PC-3 (cell line): ENCODE results near the gene NRAP. TPM values are rescaled to one million over a fixed set of nuclear protein-coding genes. Genes with fewer than 3 reads are reported as not detected.

Source experiments
- ATAC-seq: fragments of 200-7000 bp; cut with Tn5 transposase; 2 replicates; pipeline ENCODE4 v1.9.1; 2020; ENCODE audit warnings: mild to moderate bottlenecking, moderate library complexity
- BruUV-seq: library from RNA; stranded (reverse); fragments of 400-500 nt; replicated peaks from 2 replicates; lab custom pipeline; 2021; lab: Mats Ljungman, UMichigan
- CTCF ChIA-PET: fragments of 300-600 bp; sonication (Branson Sonifier 250); formaldehyde crosslinking; loops from one replicate; lab custom pipeline; 2022; ENCODE audit warnings: antibody characterized with exemption; lab: Charles Lee
- POLR2A ChIA-PET: fragments of 300-600 bp; sonication (Branson Sonifier 250); formaldehyde crosslinking; loops from one replicate; lab custom pipeline; 2022; ENCODE audit warnings: antibody characterized with exemption; ENCODE audit not compliant: unreplicated experiment; lab: Charles Lee
- DNase-seq: peaks from one replicate; pipeline ENCODE4 v3.0.0-alpha.2; 2015
- H2AFZ ChIP-seq: fragments of 300-600 bp; sonication (generic); 2 replicates; pipeline ENCODE4 v1.6.0; 2016; ENCODE audit warnings: antibody characterized with exemption, low read length
- H3F3A ChIP-seq: fragments of 300-600 bp; sonication (generic); one replicate; pipeline ENCODE4 v1.6.0; 2017; ENCODE audit warnings: antibody characterized with exemption, low read length, control low read depth, mild to moderate bottlenecking; ENCODE audit not compliant: unreplicated experiment
- H3K27ac ChIP-seq: fragments of 300-600 bp; sonication (generic); 2 replicates; pipeline ENCODE4 v1.5.1; 2016; ENCODE audit warnings: mild to moderate bottlenecking, low read length
- H3K27me3 ChIP-seq: fragments of 300-600 bp; sonication (generic); 2 replicates; pipeline ENCODE4 v1.6.1; 2016; ENCODE audit warnings: low read length, mixed read lengths
- H3K36me3 ChIP-seq: fragments of 300-600 bp; sonication (generic); 2 replicates; pipeline ENCODE4 v1.6.1; 2016; ENCODE audit warnings: low read depth, mixed run types, low read length, mixed read lengths
- H3K4me1 ChIP-seq: fragments of 300-600 bp; sonication (generic); 2 replicates; pipeline ENCODE4 v1.5.1; 2016; ENCODE audit warnings: low read length; ENCODE audit not compliant: insufficient read depth
- H3K4me2 ChIP-seq: fragments of 300-600 bp; sonication (generic); 2 replicates; pipeline ENCODE4 v1.6.0; 2016; ENCODE audit warnings: low read length
- H3K4me3 ChIP-seq: fragments of 300-600 bp; sonication (generic); 2 replicates; pipeline ENCODE4 v1.5.1; 2016; ENCODE audit warnings: mild to moderate bottlenecking, low read length, mixed read lengths
- H3K79me2 ChIP-seq: fragments of 300-600 bp; sonication (generic); 2 replicates; pipeline ENCODE4 v1.6.1; 2017; ENCODE audit warnings: low read length, mixed read lengths
- H3K9ac ChIP-seq: fragments of 300-600 bp; sonication (generic); 2 replicates; pipeline ENCODE4 v1.6.0; 2016; ENCODE audit warnings: mild to moderate bottlenecking, low read length
- H3K9me2 ChIP-seq: fragments of 300-600 bp; sonication (generic); replicated peaks from 2 replicates; pipeline ENCODE4 v1.6.1; 2016; ENCODE audit warnings: mixed run types, low read length, mixed read lengths
- H3K9me3 ChIP-seq: fragments of 300-600 bp; sonication (generic); 2 replicates; pipeline ENCODE4 v1.6.1; 2016; ENCODE audit warnings: low read length, mixed read lengths
- H4K20me1 ChIP-seq: fragments of 300-600 bp; sonication (generic); 2 replicates; pipeline ENCODE4 v1.6.1; 2016; ENCODE audit warnings: low read length, mixed read lengths
- EZH2 ChIP-seq: fragments of 300-600 bp; sonication (generic); IDR thresholded peaks from one replicate; pipeline ENCODE4 v1.6.1; 2017; ENCODE audit warnings: antibody characterized with exemption, mild to moderate bottlenecking, low read length; ENCODE audit not compliant: unreplicated experiment
- EZH2phosphoT487 ChIP-seq: fragments of 300-600 bp; sonication (generic); IDR thresholded peaks from 2 replicates; pipeline ENCODE4 v1.6.1; 2018; ENCODE audit warnings: mild to moderate bottlenecking, antibody characterized with exemption, low read length, borderline replicate concordance
- intact Hi-C: fragments of 100-400 bp; cut with micrococcal nuclease; formaldehyde crosslinking; loops from 2 replicates; pipeline ENCODE4 v1.9.0; 2023
- total RNA-seq: library from RNA; depleted of rRNA; stranded (reverse); fragments of >200 nt; gene quantifications from 2 replicates; pipeline ENCODE4 v1.2.3, GENCODE V29; 2014
- TF ChIP-seq, protein P1 (sequence below): fragments of 300-600 bp; sonication (generic); conservative IDR thresholded peaks from 2 replicates; pipeline ENCODE4 v1.5.1; 2017; ENCODE audit warnings: antibody characterized with exemption, low read depth, mild to moderate bottlenecking, low read length

Gene NRAP
- total RNA-seq, 1 experiment from 2014 or later: not detected

DNA sequence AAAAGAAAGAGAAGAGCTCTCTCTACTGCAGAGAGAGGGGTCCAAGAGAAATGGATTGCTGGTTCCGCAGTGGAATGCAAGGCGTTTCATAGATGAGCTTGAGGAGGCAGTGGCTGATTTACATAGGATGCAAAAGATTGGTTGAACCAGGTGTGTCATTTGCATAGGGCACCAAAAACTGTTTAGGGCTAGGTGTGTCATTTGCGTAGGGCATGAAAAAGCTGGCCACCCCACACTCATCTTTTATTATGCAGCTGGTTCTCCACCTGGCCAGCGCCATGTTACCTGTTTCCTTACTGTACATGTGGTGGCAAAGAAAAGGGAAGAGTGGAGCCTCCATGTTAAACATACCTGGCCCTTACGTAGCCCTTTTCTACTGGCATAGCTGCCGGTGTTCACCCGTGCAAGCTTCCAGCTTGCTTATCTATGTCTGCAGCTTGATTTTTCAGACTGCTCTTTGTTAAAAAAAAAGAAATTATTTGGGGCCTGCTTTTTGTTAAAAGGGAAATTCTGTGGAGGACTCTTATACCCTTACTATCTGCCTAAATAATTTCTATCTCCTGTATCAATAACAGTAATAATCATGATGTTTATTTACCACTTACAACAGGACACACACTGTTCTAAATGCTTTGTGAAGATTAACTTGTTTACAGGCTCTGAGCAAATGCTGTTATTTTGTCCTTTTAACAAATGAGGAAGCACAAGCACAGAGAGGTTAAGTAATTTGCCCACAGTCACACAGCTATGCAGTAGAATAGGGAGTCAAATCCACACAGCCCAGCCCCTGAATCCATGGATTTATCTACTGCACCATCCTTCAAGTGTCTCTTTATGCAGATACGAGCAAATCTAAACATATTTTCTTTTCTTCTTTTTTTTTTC, 49.2 kb upstream of the NRAP start:
- intact Hi-C loops: no loop called here
- no peaks in the 10 kb centered on the region for H3K27me3 ChIP-seq
- H3K79me2 ChIP-seq: no peaks in the 10 kb centered on the region
- H3K9me3 ChIP-seq: no peaks in the 10 kb centered on the region
- H3K9ac ChIP-seq: no peak overlapping the region
- TF ChIP-seq, protein P1, sequence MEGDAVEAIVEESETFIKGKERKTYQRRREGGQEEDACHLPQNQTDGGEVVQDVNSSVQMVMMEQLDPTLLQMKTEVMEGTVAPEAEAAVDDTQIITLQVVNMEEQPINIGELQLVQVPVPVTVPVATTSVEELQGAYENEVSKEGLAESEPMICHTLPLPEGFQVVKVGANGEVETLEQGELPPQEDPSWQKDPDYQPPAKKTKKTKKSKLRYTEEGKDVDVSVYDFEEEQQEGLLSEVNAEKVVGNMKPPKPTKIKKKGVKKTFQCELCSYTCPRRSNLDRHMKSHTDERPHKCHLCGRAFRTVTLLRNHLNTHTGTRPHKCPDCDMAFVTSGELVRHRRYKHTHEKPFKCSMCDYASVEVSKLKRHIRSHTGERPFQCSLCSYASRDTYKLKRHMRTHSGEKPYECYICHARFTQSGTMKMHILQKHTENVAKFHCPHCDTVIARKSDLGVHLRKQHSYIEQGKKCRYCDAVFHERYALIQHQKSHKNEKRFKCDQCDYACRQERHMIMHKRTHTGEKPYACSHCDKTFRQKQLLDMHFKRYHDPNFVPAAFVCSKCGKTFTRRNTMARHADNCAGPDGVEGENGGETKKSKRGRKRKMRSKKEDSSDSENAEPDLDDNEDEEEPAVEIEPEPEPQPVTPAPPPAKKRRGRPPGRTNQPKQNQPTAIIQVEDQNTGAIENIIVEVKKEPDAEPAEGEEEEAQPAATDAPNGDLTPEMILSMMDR: no peak
- no peak for TF ChIP-seq EZH2phosphoT487
- no peaks in the 10 kb centered on the region for H3K36me3 ChIP-seq
- no peaks in the 10 kb centered on the region for H4K20me1 ChIP-seq
- H3K27ac ChIP-seq: no peak overlapping the region
- no peaks in the 10 kb centered on the region for H3K4me1 ChIP-seq
- CTCF ChIA-PET: no interaction called here
- no peak for ATAC-seq
- H3F3A ChIP-seq: no peaks in the 10 kb centered on the region
- BruUV-seq: no TSS peak
- POLR2A ChIA-PET: no interaction called here
- no peak overlapping the region for H3K4me2 ChIP-seq
- no peaks in the 10 kb centered on the region for H3K9me2 ChIP-seq
- no peak overlapping the region for H2AFZ ChIP-seq
- H3K4me3 ChIP-seq: no peak overlapping the region
- no peak for DNase-seq

DNA sequence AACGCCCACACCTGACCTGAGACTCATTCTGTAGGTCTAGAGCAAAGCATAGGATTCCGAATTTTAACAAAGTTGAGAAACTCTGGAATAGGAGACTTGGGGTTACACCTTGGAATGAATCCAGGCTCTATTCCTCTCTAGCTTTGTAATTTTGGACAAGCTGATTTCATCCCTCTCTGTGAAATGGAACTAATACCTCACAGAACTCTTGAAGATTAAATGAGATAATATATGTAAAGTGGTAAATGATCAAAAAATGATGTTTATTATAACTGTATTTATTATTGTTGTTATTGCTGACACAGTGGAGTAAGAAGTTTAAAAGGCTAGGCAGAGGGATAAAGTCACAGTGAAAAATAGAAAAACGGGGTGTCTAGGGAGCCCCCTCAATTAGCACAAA, 48.2 kb upstream of the NRAP start:
- H3F3A ChIP-seq: no peaks in the 10 kb centered on the region
- no peak for ATAC-seq
- H3K79me2 ChIP-seq: no peaks in the 10 kb centered on the region
- TF ChIP-seq, protein P1: no peak
- TF ChIP-seq EZH2: no peak
- TF ChIP-seq EZH2phosphoT487: no peak
- no peaks in the 10 kb centered on the region for H3K9me2 ChIP-seq
- H3K9me3 ChIP-seq: no peaks in the 10 kb centered on the region
- no peaks in the 10 kb centered on the region for H3K4me1 ChIP-seq
- ChIA-PET CTCF (no interaction called here), POLR2A (no interaction called here)
- DNase-seq: no peak
- no peak overlapping the region for H3K9ac ChIP-seq
- no peaks in the 10 kb centered on the region for H3K27me3 ChIP-seq
- no peaks in the 10 kb centered on the region for H3K36me3 ChIP-seq
- H2AFZ ChIP-seq: no peak overlapping the region
- no peak overlapping the region for H3K4me3 ChIP-seq
- no peaks in the 10 kb centered on the region for H4K20me1 ChIP-seq
- no peak overlapping the region for H3K27ac ChIP-seq
- no peak overlapping the region for H3K4me2 ChIP-seq
- BruUV-seq: no TSS peak
- intact Hi-C loops: no loop called here

DNA sequence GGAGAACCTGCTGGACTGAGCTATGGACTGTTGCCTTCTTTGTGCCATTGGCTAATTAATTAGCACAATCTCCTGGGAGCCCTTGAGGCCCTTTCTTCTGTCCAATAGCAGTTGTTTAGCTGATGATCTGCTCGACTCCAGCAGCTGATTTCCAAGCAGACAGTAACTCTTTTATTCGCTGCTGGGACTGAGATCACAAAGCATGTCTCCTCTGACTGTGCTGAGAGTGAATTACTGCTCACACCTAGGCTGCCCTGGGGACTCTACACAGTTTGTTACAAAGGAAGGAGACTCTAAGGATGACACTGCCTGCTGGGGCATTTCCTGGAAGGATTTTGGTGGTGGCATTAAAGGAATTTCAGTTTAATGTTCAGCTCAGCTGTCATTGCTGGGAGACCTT, 47.3 kb upstream of the NRAP start:
- Histone ChIP-seq H3K79me2 (no peaks in the 10 kb centered on the region), H3K9me3 (no peaks in the 10 kb centered on the region), H3K9me2 (no peaks in the 10 kb centered on the region), H3K36me3 (no peaks in the 10 kb centered on the region), H3F3A (no peaks in the 10 kb centered on the region), H3K4me2 (no peak overlapping the region), H3K27me3 (no peaks in the 10 kb centered on the region), H3K9ac (no peak overlapping the region), H3K27ac (no peak overlapping the region), H4K20me1 (no peaks in the 10 kb centered on the region), H2AFZ (no peak overlapping the region), H3K4me1 (no peaks in the 10 kb centered on the region), H3K4me3 (no peak overlapping the region)
- CTCF ChIA-PET: no interaction called here
- no peak for ATAC-seq
- intact Hi-C loops: no loop called here
- no peak for DNase-seq
- TF ChIP-seq EZH2phosphoT487: no peak
- TF ChIP-seq, protein P1: no peak
- TF ChIP-seq EZH2: no peak
- BruUV-seq: no TSS peak
- POLR2A ChIA-PET: no interaction called here
